Endothelial cell of umbilical vein (primary cell): ENCODE measurements around the gene RAB7B.

Source experiments
- CTCF ChIP-seq, 2 donors: IDR thresholded peaks; 1 replicate in 1 of 2; 2 replicates in 1 of 2; pipeline ENCODE4 v1.5.1; 2011; ENCODE audit warnings: low read length in 2 of 2, mild to moderate bottlenecking in 2 of 2, moderate library complexity in 2 of 2, control low read depth in 1 of 2, inconsistent platforms in 1 of 2, low read depth in 1 of 2; ENCODE audit not compliant: insufficient read depth in 1 of 2; ENCODE audit errors: extremely low read depth in 1 of 2
- EZH2 ChIP-seq: IDR thresholded peaks from 2 replicates; pipeline ENCODE4 v1.6.1; 2012; ENCODE audit warnings: borderline replicate concordance, low read depth, mild to moderate bottlenecking, moderate library complexity, low read length, inconsistent platforms; ENCODE audit not compliant: severe bottlenecking
- FOS ChIP-seq: IDR thresholded peaks from 2 replicates; pipeline ENCODE4 v1.6.1; 2011; ENCODE audit warnings: mild to moderate bottlenecking, low read length, moderate library complexity, borderline replicate concordance; ENCODE audit not compliant: insufficient read depth
- MAX ChIP-seq: IDR thresholded peaks from 2 replicates; pipeline ENCODE4 v1.6.1; 2011; ENCODE audit not compliant: insufficient read depth, insufficient read length
- MYC ChIP-seq: IDR thresholded peaks from one replicate; pipeline ENCODE4 v1.6.1; 2011; ENCODE audit warnings: mild to moderate bottlenecking, low read depth, low read length
- POLR2A ChIP-seq: IDR thresholded peaks from 2 replicates; pipeline ENCODE4 v1.6.1; 2012; ENCODE audit warnings: low read depth, mild to moderate bottlenecking, control low read depth, low read length
- POLR2AphosphoS5 ChIP-seq: IDR thresholded peaks from 2 replicates; pipeline ENCODE4 v1.6.1; 2012; ENCODE audit warnings: low read depth, mild to moderate bottlenecking, control low read depth, low read length, moderate library complexity; ENCODE audit not compliant: insufficient read depth

GRCh38 chr1:205938682-205939081, 64.5 kb downstream of the RAB7B start:
- no peak for TF ChIP-seq MYC
- TF ChIP-seq POLR2A: no peak
- TF ChIP-seq CTCF (IDR thresholded peaks at IDR 0.05; ENCODE audit: extremely low read depth in 1 of 2, insufficient read depth in 1 of 2, low read depth in 1 of 2, low read length in 2 of 2): no peak
- no peak for TF ChIP-seq MAX
- TF ChIP-seq EZH2: no peak
- TF ChIP-seq POLR2AphosphoS5: no peak
- TF ChIP-seq FOS: no peak
